ENCODE results near the gene ATG7. TPM values are rescaled to one million over a fixed set of nuclear protein-coding genes. Genes with fewer than 3 reads are reported as not detected.
"Not testable (repeated sequence)": the region's sequence is repeated elsewhere in the genome, so short reads cannot be mapped to it uniquely, and the experiment has no call there.

ATG7 gene
- total RNA-seq, 2 experiments from 2014 or later: 26.4 to 28.6 TPM

- ATAC-seq (ENCODE audit: low read depth) (no peak), DNase-seq (no peak)
- Mint-ChIP-seq H3K27ac (no peak overlapping the region), H3K4me3 (no peak overlapping the region), H3K27me3 (no peaks in the 10 kb centered on the region), H3K4me1 (peaks cover 6% of the 10 kb centered on the region), H3K36me3 (peaks cover 11% of the 10 kb centered on the region), H3K9me3 (no peaks in the 10 kb centered on the region)
- POLR2A ChIA-PET: no interaction called here
Observed at GRCh38 chr3:11450015-11450414, 177.8 kb downstream of the ATG7 start.

GRCh38 chr3:11452312-11452711 is 180.1 kb downstream of the ATG7 start:
- no peaks in the 10 kb centered on the region for H3K27me3 Mint-ChIP-seq
- H3K9me3 Mint-ChIP-seq: no peaks in the 10 kb centered on the region
- peaks cover 9% of the 10 kb centered on the region for H3K36me3 Mint-ChIP-seq
- POLR2A ChIA-PET: no interaction called here
- ATAC-seq (ENCODE audit: low read depth) (no peak), DNase-seq (no peak)
- no peak overlapping the region for H3K27ac Mint-ChIP-seq
- H3K4me3 Mint-ChIP-seq: no peak overlapping the region
- peaks cover 6% of the 10 kb centered on the region for H3K4me1 Mint-ChIP-seq

- ATAC-seq (ENCODE audit: low read depth): no peak
- Mint-ChIP-seq H3K36me3 (peaks cover 5% of the 10 kb centered on the region), H3K27me3 (no peaks in the 10 kb centered on the region), H3K9me3 (no peaks in the 10 kb centered on the region), H3K4me3 (no peak overlapping the region), H3K27ac (no peak overlapping the region), H3K4me1 (no peaks in the 10 kb centered on the region)
- DNase-seq: no peak
- POLR2A ChIA-PET: no interaction called here
Observed at GRCh38 chr3:11452885-11453847, 181.0 kb downstream of the ATG7 start.

GRCh38 chr3:11455956-11456355 is 183.8 kb downstream of the ATG7 start:
- H3K27ac Mint-ChIP-seq: no peak overlapping the region
- no peak overlapping the region for H3K4me3 Mint-ChIP-seq
- POLR2A ChIA-PET: no interaction called here
- ATAC-seq (ENCODE audit: low read depth): no peak
- no peak for DNase-seq
- no peaks in the 10 kb centered on the region for H3K9me3 Mint-ChIP-seq
- no peaks in the 10 kb centered on the region for H3K4me1 Mint-ChIP-seq
- peaks cover 5% of the 10 kb centered on the region for H3K36me3 Mint-ChIP-seq
- H3K27me3 Mint-ChIP-seq: no peaks in the 10 kb centered on the region

- Mint-ChIP-seq H3K4me3 (no peak overlapping the region), H3K9me3 (no peaks in the 10 kb centered on the region), H3K36me3 (peaks cover 6% of the 10 kb centered on the region), H3K4me1 (no peaks in the 10 kb centered on the region), H3K27me3 (no peaks in the 10 kb centered on the region), H3K27ac (no peak overlapping the region)
- DNase-seq (no peak), ATAC-seq (ENCODE audit: low read depth) (no peak)
- POLR2A ChIA-PET: no interaction called here
Observed at GRCh38 chr3:11457135-11457534, 184.9 kb downstream of the ATG7 start.

- Mint-ChIP-seq H3K4me3 (no peak overlapping the region), H3K27me3 (no peaks in the 10 kb centered on the region), H3K9me3 (no peaks in the 10 kb centered on the region), H3K36me3 (peaks cover 7% of the 10 kb centered on the region), H3K27ac (no peak overlapping the region), H3K4me1 (no peaks in the 10 kb centered on the region)
- no peak for ATAC-seq (ENCODE audit: low read depth)
- POLR2A ChIA-PET: no interaction called here
- no peak for DNase-seq
Observed at GRCh38 chr3:11459186-11459824, 187.1 kb downstream of the ATG7 start.

GRCh38 chr3:11461226-11461625 is 189.0 kb downstream of the ATG7 start:
- no peaks in the 10 kb centered on the region for H3K9me3 Mint-ChIP-seq

GRCh38 chr3:11462673-11463072 is 190.5 kb downstream of the ATG7 start:
- H3K4me3 Mint-ChIP-seq; H3K27ac Mint-ChIP-seq; H3K4me1 Mint-ChIP-seq; H3K36me3 Mint-ChIP-seq; ATAC-seq (ENCODE audit: low read depth); H3K27me3 Mint-ChIP-seq; DNase-seq; POLR2A ChIA-PET; H3K9me3 Mint-ChIP-seq: not testable (repeated sequence)

More at GRCh38 chr3:11461226-11461625, 189.0 kb downstream of the ATG7 start:
- H3K27ac Mint-ChIP-seq: no peak overlapping the region
- ATAC-seq (ENCODE audit: low read depth): no peak
- no peak for DNase-seq
- H3K4me3 Mint-ChIP-seq: no peak overlapping the region
- H3K4me1 Mint-ChIP-seq: no peaks in the 10 kb centered on the region
- no peaks in the 10 kb centered on the region for H3K27me3 Mint-ChIP-seq
- POLR2A ChIA-PET: no interaction called here
- peaks cover 7% of the 10 kb centered on the region for H3K36me3 Mint-ChIP-seq

GRCh38 chr3:11463591-11463990 is 191.4 kb downstream of the ATG7 start:
- ATAC-seq (ENCODE audit: low read depth): no peak
- no peak overlapping the region for H3K4me3 Mint-ChIP-seq
- POLR2A ChIA-PET: no interaction called here

GRCh38 chr3:11464356-11464755 is 192.2 kb downstream of the ATG7 start:
- Mint-ChIP-seq H3K27me3 (no peaks in the 10 kb centered on the region), H3K27ac (no peak overlapping the region), H3K9me3 (no peaks in the 10 kb centered on the region), H3K4me3 (no peak overlapping the region), H3K4me1 (no peaks in the 10 kb centered on the region), H3K36me3 (peaks cover 4% of the 10 kb centered on the region)
- DNase-seq (no peak), ATAC-seq (ENCODE audit: low read depth) (no peak)
- POLR2A ChIA-PET: no interaction called here

More at GRCh38 chr3:11463591-11463990, 191.4 kb downstream of the ATG7 start:
- Mint-ChIP-seq H3K27me3 (no peaks in the 10 kb centered on the region), H3K36me3 (peaks cover 7% of the 10 kb centered on the region), H3K9me3 (no peaks in the 10 kb centered on the region), H3K27ac (peak overlapping the region; percentile 64), H3K4me1 (no peaks in the 10 kb centered on the region)
- no peak for DNase-seq

GRCh38 chr3:11465744-11466616 is 193.8 kb downstream of the ATG7 start:
- Mint-ChIP-seq H3K4me1 (no peaks in the 10 kb centered on the region), H3K4me3 (no peak overlapping the region), H3K36me3 (peaks cover 4% of the 10 kb centered on the region), H3K9me3 (no peaks in the 10 kb centered on the region), H3K27me3 (no peaks in the 10 kb centered on the region), H3K27ac (no peak overlapping the region)
- no peak for DNase-seq
- POLR2A ChIA-PET: no interaction called here
- no peak for ATAC-seq (ENCODE audit: low read depth)

- Mint-ChIP-seq H3K27me3 (no peaks in the 10 kb centered on the region), H3K36me3 (peaks cover 2% of the 10 kb centered on the region), H3K4me3 (no peak overlapping the region), H3K9me3 (no peaks in the 10 kb centered on the region), H3K4me1 (no peaks in the 10 kb centered on the region), H3K27ac (no peak overlapping the region)
- no peak for DNase-seq
- POLR2A ChIA-PET: no interaction called here
- no peak for ATAC-seq (ENCODE audit: low read depth)
Observed at GRCh38 chr3:11467875-11468274, 195.7 kb downstream of the ATG7 start.

- DNase-seq (no peak), ATAC-seq (ENCODE audit: low read depth) (no peak)
- Mint-ChIP-seq H3K4me3 (no peak overlapping the region), H3K27ac (no peak overlapping the region), H3K4me1 (no peaks in the 10 kb centered on the region), H3K36me3 (peaks cover 2% of the 10 kb centered on the region), H3K9me3 (no peaks in the 10 kb centered on the region), H3K27me3 (no peaks in the 10 kb centered on the region)
- POLR2A ChIA-PET: no interaction called here
Observed at GRCh38 chr3:11470031-11470853, 198.0 kb downstream of the ATG7 start.
